Osteoblast (primary cell): ENCODE results near the gene SCYGR5. TPM values are rescaled to one million over a fixed set of nuclear protein-coding genes. Genes with fewer than 3 reads are reported as not detected.

Experiments used
- DNase-seq: peaks from one replicate; pipeline ENCODE4 v3.0.0; 2011; ENCODE audit warnings: low spot score, mixed read lengths; ENCODE audit not compliant: insufficient read length; ENCODE audit errors: missing footprints
- H2AFZ ChIP-seq: 2 replicates; pipeline ENCODE4 v1.6.0; 2011; ENCODE audit warnings: mild to moderate bottlenecking, low read length
- H3K27ac ChIP-seq: 2 replicates; pipeline ENCODE4 v1.5.1; 2011; ENCODE audit warnings: mild to moderate bottlenecking, low read depth, low read length, moderate library complexity
- H3K27me3 ChIP-seq: 2 replicates; pipeline ENCODE4 v1.6.0; 2012; ENCODE audit warnings: mild to moderate bottlenecking, control low read depth, inconsistent platforms, low read length, moderate library complexity; ENCODE audit not compliant: insufficient read depth
- H3K36me3 ChIP-seq: 2 replicates; pipeline ENCODE4 v1.5.1; 2011; ENCODE audit warnings: mild to moderate bottlenecking, low read length, control low read depth, moderate library complexity; ENCODE audit not compliant: insufficient read depth
- H3K4me1 ChIP-seq: 2 replicates; pipeline ENCODE4 v1.5.1; 2011; ENCODE audit warnings: mild to moderate bottlenecking, low read length, control low read depth, moderate library complexity; ENCODE audit not compliant: insufficient read depth
- H3K4me2 ChIP-seq: 2 replicates; pipeline ENCODE4 v1.6.0; 2011; ENCODE audit warnings: mild to moderate bottlenecking, low read length; ENCODE audit not compliant: insufficient read depth
- H3K4me3 ChIP-seq: fragments of 200-600 bp; sonication (generic); 3 replicates; pipeline ENCODE4 v1.5.1; 2012; ENCODE audit warnings: mild to moderate bottlenecking, low read length, inconsistent platforms; ENCODE audit not compliant: insufficient read depth
- H3K79me2 ChIP-seq: 2 replicates; pipeline ENCODE4 v1.6.0; 2012; ENCODE audit warnings: mild to moderate bottlenecking, low read length, control low read depth, inconsistent platforms; ENCODE audit not compliant: insufficient read depth
- H3K9me3 ChIP-seq: 2 replicates; pipeline ENCODE4 v1.5.1; 2011; ENCODE audit warnings: low read depth, low read length, control low read depth
- H4K20me1 ChIP-seq: 2 replicates; pipeline ENCODE4 v1.6.0; 2012; ENCODE audit warnings: mild to moderate bottlenecking, low read length, control low read depth; ENCODE audit not compliant: insufficient read depth
- total RNA-seq: library from RNA; depleted of rRNA; stranded (reverse); fragments of >200 nt; gene quantifications from 2 replicates; pipeline ENCODE4 v1.2.3, GENCODE V29; 2012
- TF ChIP-seq, protein P1 (sequence below): IDR thresholded peaks from 2 replicates; pipeline ENCODE4 v1.5.1; 2011; ENCODE audit warnings: mild to moderate bottlenecking, low read depth, low read length, moderate library complexity; ENCODE audit errors: extremely low read depth

The SCYGR5 gene
- total RNA-seq, 1 donor: not detected

DNA sequence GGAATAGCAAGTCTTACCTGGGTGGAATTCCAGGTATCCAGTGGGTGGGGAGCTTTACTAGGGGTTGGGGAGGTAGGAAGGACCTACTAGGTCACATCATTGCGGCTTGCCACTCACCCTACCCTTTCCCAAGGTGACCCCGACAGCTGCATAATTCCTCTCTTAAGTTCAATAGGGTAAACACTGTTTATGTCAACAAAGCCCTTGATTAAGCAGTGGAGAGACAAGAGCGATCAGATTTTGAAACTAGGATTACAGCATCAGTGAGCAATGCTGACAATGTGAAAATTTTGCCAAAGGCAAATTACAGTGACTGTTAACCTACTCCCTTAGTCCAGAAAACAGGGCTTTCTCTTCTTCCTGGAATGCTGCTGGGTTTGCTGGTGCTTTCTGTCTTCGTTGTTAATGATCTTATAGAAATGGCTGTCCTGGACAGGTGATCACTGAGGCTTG is 36.7 kb downstream of the SCYGR5 start:
- Histone ChIP-seq H3K36me3 (no peaks in the 10 kb centered on the region), H3K27me3 (no peaks in the 10 kb centered on the region), H4K20me1 (no peaks in the 10 kb centered on the region), H2AFZ (no peak overlapping the region), H3K4me3 (no peak overlapping the region), H3K9me3 (no peaks in the 10 kb centered on the region), H3K4me2 (no peak overlapping the region), H3K4me1 (peaks cover 5% of the 10 kb centered on the region), H3K79me2 (no peaks in the 10 kb centered on the region), H3K27ac (no peak overlapping the region)
- TF ChIP-seq, protein P1, sequence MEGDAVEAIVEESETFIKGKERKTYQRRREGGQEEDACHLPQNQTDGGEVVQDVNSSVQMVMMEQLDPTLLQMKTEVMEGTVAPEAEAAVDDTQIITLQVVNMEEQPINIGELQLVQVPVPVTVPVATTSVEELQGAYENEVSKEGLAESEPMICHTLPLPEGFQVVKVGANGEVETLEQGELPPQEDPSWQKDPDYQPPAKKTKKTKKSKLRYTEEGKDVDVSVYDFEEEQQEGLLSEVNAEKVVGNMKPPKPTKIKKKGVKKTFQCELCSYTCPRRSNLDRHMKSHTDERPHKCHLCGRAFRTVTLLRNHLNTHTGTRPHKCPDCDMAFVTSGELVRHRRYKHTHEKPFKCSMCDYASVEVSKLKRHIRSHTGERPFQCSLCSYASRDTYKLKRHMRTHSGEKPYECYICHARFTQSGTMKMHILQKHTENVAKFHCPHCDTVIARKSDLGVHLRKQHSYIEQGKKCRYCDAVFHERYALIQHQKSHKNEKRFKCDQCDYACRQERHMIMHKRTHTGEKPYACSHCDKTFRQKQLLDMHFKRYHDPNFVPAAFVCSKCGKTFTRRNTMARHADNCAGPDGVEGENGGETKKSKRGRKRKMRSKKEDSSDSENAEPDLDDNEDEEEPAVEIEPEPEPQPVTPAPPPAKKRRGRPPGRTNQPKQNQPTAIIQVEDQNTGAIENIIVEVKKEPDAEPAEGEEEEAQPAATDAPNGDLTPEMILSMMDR: no peak
- DNase-seq: peak; percentile 54

DNA sequence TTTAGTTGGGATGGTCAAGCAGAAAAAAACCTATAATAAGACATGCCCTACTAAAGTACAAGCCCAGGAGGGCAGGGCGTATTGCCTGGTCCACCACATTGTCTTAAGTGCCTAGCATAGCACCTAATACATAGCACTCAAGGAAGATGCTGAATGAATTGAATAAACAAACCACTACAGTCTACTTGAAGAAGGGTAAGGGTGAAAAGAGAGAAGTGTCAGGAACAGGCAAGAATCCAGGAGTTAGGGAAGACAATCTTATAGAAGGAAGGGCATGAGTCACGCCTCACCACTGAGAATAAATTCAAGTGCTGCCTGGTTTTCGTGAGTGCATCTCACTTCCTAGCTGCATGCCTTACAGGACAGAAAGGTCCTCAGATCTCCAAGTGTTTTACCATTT is 37.4 kb downstream of the SCYGR5 start:
- no peak overlapping the region for H3K27ac ChIP-seq
- H3K36me3 ChIP-seq: no peaks in the 10 kb centered on the region
- TF ChIP-seq, protein P1: no peak
- H3K4me2 ChIP-seq: no peak overlapping the region
- peaks cover 5% of the 10 kb centered on the region for H3K4me1 ChIP-seq
- H3K79me2 ChIP-seq: no peaks in the 10 kb centered on the region
- no peaks in the 10 kb centered on the region for H3K27me3 ChIP-seq
- no peaks in the 10 kb centered on the region for H3K9me3 ChIP-seq
- H4K20me1 ChIP-seq: no peaks in the 10 kb centered on the region
- H3K4me3 ChIP-seq: no peak overlapping the region
- no peak overlapping the region for H2AFZ ChIP-seq
- DNase-seq: no peak

DNA sequence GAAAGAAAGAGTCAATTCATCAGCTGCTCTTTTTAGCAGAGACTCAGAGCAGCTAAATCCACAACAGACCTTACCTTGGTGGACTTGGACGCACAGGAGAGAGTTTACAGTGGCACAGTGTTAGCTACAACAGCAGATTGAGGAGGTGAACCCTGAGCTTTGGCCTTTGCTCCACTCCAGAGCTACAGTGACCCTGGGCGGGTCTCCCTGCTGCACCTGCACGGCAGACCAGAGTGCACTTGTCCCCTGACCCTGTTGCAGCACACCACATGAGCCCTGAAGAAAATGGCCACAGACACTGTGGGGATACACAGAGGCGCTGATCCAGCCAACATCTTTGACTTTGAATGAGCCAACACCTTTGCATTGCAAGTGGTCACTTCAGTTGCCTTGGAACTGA is 40.3 kb downstream of the SCYGR5 start:
- H3K27ac ChIP-seq: no peak overlapping the region
- no peak overlapping the region for H2AFZ ChIP-seq
- H3K9me3 ChIP-seq: no peaks in the 10 kb centered on the region
- no peaks in the 10 kb centered on the region for H3K36me3 ChIP-seq
- peaks cover 5% of the 10 kb centered on the region for H3K4me1 ChIP-seq
- no peaks in the 10 kb centered on the region for H3K27me3 ChIP-seq
- H3K4me3 ChIP-seq: no peak overlapping the region
- TF ChIP-seq, protein P1: no peak
- DNase-seq: no peak
- H3K79me2 ChIP-seq: no peaks in the 10 kb centered on the region
- H4K20me1 ChIP-seq: no peaks in the 10 kb centered on the region
- H3K4me2 ChIP-seq: no peak overlapping the region

DNA sequence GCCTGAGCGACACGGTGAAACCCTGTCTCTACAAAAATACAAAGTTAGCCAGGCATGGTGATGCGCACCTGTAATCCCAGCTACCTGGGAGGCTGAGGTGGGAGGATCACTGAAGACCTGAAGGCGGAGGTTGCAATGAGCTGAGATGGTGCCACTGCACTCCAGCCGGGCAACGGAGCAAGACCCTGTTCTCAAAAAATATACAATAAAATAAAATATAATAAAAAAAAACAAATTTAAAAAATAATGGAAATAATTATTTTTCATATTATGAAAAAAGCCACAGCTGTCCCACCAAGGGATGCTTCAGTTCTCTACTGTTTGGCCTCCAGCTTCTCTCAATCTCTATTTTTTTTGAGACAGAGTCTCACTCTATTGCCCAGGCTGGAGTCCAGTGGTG is 40.8 kb downstream of the SCYGR5 start:
- H3K79me2 ChIP-seq: no peaks in the 10 kb centered on the region
- H3K27me3 ChIP-seq: no peaks in the 10 kb centered on the region
- no peaks in the 10 kb centered on the region for H3K36me3 ChIP-seq
- H3K9me3 ChIP-seq: no peaks in the 10 kb centered on the region
- DNase-seq: no peak
- no peak overlapping the region for H2AFZ ChIP-seq
- TF ChIP-seq, protein P1: no peak
- peaks cover 5% of the 10 kb centered on the region for H3K4me1 ChIP-seq
- H3K27ac ChIP-seq: no peak overlapping the region
- H4K20me1 ChIP-seq: no peaks in the 10 kb centered on the region
- H3K4me2 ChIP-seq: no peak overlapping the region
- H3K4me3 ChIP-seq: no peak overlapping the region
